ENCODE results near the gene MPP2.
A peak's percentile ranks its signal among the peaks of the same experiment; 100 is the strongest.
"Not testable (repeated sequence)": the region's sequence is repeated elsewhere in the genome, so short reads cannot be mapped to it uniquely, and the experiment has no call there.

Gene MPP2

GRCh38 chr17:43928609-43929008 lies 21.3 kb upstream of the MPP2 start:
- DNase-seq: no peak

- DNase-seq: not testable (repeated sequence)
These were observed 20.6 kb upstream of the MPP2 start for GRCh38 chr17:43927929-43928328.

GRCh38 chr17:43927060-43927864 lies 19.9 kb upstream of the MPP2 start:
- no peak for DNase-seq

GRCh38 chr17:43924558-43924957 lies 17.2 kb upstream of the MPP2 start:
- DNase-seq: no peak

GRCh38 chr17:43920500-43921095 lies 13.3 kb upstream of the MPP2 start:
- no peak for DNase-seq

GRCh38 chr17:43918026-43918389 lies 10.7 kb upstream of the MPP2 start:
- DNase-seq: no peak

- no peak for DNase-seq
These were observed 10.2 kb upstream of the MPP2 start for GRCh38 chr17:43917348-43918025.

- DNase-seq: no peak
These were observed 9.6 kb upstream of the MPP2 start for GRCh38 chr17:43917016-43917347.

- DNase-seq: no peak
These were observed 9.0 kb upstream of the MPP2 start for GRCh38 chr17:43916385-43916784.

- no peak for DNase-seq
These were observed 8.2 kb upstream of the MPP2 start for GRCh38 chr17:43915559-43915958.

GRCh38 chr17:43914451-43914850 lies 7.1 kb upstream of the MPP2 start:
- no peak for DNase-seq

- no peak for DNase-seq
These were observed 6.2 kb upstream of the MPP2 start for GRCh38 chr17:43913584-43913983.

GRCh38 chr17:43912635-43913304 lies 5.4 kb upstream of the MPP2 start:
- DNase-seq: no peak

GRCh38 chr17:43911904-43912303 lies 4.6 kb upstream of the MPP2 start:
- no peak for DNase-seq

GRCh38 chr17:43909537-43910231 lies 2.3 kb upstream of the MPP2 start:
- DNase-seq: no peak

GRCh38 chr17:43907998-43908721 lies 824 bp upstream of the MPP2 start:
- no peak for DNase-seq

- no peak for DNase-seq
These were observed 348 bp downstream of the MPP2 start for GRCh38 chr17:43906951-43907424.

GRCh38 chr17:43905985-43906852 lies 1.1 kb downstream of the MPP2 start:
- DNase-seq: peak; percentile 56

GRCh38 chr17:43905400-43905984 lies 1.8 kb downstream of the MPP2 start:
- DNase-seq: peak; percentile 46

GRCh38 chr17:43901861-43902589 lies 5.3 kb downstream of the MPP2 start:
- DNase-seq: no peak

Measured in COR-L47 (cell line).